GM18505 (cell line): Measurements from ENCODE around the gene FLRT2.

Experiments used
- ATAC-seq: cut with Tn5 transposase; IDR thresholded peaks from one replicate; pipeline ENCODE4 v1.9.1; 2021; ENCODE audit not compliant: unreplicated experiment
- POLR2A ChIP-seq: IDR thresholded peaks from 4 replicates; pipeline ENCODE4 v1.6.1; 2011; ENCODE audit warnings: borderline replicate concordance; ENCODE audit not compliant: insufficient read depth, insufficient read length; ENCODE audit errors: extremely low read depth

The FLRT2 gene

GRCh38 chr14:85604021-85604420, 74.1 kb downstream of the FLRT2 start:
- no peak for TF ChIP-seq POLR2A
- no peak for ATAC-seq

- ATAC-seq: no peak
- no peak for TF ChIP-seq POLR2A
Measured at GRCh38 chr14:85604714-85605113, 74.8 kb downstream of the FLRT2 start.

GRCh38 chr14:85607651-85608081, 77.7 kb downstream of the FLRT2 start:
- TF ChIP-seq POLR2A: no peak
- ATAC-seq: no peak

- no peak for ATAC-seq
- TF ChIP-seq POLR2A: no peak
Measured at GRCh38 chr14:85613496-85613895, 83.6 kb downstream of the FLRT2 start.

GRCh38 chr14:85616386-85616885, 86.5 kb downstream of the FLRT2 start:
- TF ChIP-seq POLR2A: no peak
- no peak for ATAC-seq

- ATAC-seq: no peak
Measured at GRCh38 chr14:85616886-85617285, 86.9 kb downstream of the FLRT2 start.

GRCh38 chr14:85617791-85618190, 87.8 kb downstream of the FLRT2 start:
- TF ChIP-seq POLR2A: no peak
- ATAC-seq: no peak

More at GRCh38 chr14:85616886-85617285, 86.9 kb downstream of the FLRT2 start:
- no peak for TF ChIP-seq POLR2A

GRCh38 chr14:85618390-85618789, 88.4 kb downstream of the FLRT2 start:
- no peak for ATAC-seq
- TF ChIP-seq POLR2A: no peak

- no peak for TF ChIP-seq POLR2A
Measured at GRCh38 chr14:85618978-85619377, 89.0 kb downstream of the FLRT2 start.

GRCh38 chr14:85619851-85620250, 89.9 kb downstream of the FLRT2 start:
- no peak for ATAC-seq

More at GRCh38 chr14:85618978-85619377, 89.0 kb downstream of the FLRT2 start:
- no peak for ATAC-seq

GRCh38 chr14:85620947-85621346, 91.0 kb downstream of the FLRT2 start:
- no peak for ATAC-seq

More at GRCh38 chr14:85619851-85620250, 89.9 kb downstream of the FLRT2 start:
- TF ChIP-seq POLR2A: no peak

GRCh38 chr14:85622106-85622505, 92.2 kb downstream of the FLRT2 start:
- ATAC-seq: no peak
- TF ChIP-seq POLR2A: no peak

More at GRCh38 chr14:85620947-85621346, 91.0 kb downstream of the FLRT2 start:
- no peak for TF ChIP-seq POLR2A

GRCh38 chr14:85622986-85623685, 93.2 kb downstream of the FLRT2 start:
- TF ChIP-seq POLR2A: no peak
- no peak for ATAC-seq

- no peak for ATAC-seq
- no peak for TF ChIP-seq POLR2A
Measured at GRCh38 chr14:85625925-85626585, 96.1 kb downstream of the FLRT2 start.
